Breast epithelium (tissue), 3 donors: ENCODE measurements around the gene CRPPA.

Experiments used
- POLR2A ChIP-seq: fragments of 450-650 bp; IDR thresholded peaks from one replicate; pipeline ENCODE4 v1.6.1; 2016; ENCODE audit warnings: antibody characterized with exemption, mild to moderate bottlenecking, moderate library complexity
- POLR2AphosphoS5 ChIP-seq, 3 donors: sonication (generic); formaldehyde crosslinking; IDR thresholded peaks; one replicate each; pipeline ENCODE4 v1.6.1; 2017; ENCODE audit warnings: antibody characterized with exemption in 3 of 3
- TF ChIP-seq, protein P1 (sequence below), 3 donors: fragments of 450-650 bp; IDR thresholded peaks; one replicate each; pipeline ENCODE4 v1.5.1; 2016 to 2017; ENCODE audit warnings: antibody characterized with exemption in 3 of 3, mild to moderate bottlenecking in 3 of 3, moderate library complexity in 3 of 3

DNA sequence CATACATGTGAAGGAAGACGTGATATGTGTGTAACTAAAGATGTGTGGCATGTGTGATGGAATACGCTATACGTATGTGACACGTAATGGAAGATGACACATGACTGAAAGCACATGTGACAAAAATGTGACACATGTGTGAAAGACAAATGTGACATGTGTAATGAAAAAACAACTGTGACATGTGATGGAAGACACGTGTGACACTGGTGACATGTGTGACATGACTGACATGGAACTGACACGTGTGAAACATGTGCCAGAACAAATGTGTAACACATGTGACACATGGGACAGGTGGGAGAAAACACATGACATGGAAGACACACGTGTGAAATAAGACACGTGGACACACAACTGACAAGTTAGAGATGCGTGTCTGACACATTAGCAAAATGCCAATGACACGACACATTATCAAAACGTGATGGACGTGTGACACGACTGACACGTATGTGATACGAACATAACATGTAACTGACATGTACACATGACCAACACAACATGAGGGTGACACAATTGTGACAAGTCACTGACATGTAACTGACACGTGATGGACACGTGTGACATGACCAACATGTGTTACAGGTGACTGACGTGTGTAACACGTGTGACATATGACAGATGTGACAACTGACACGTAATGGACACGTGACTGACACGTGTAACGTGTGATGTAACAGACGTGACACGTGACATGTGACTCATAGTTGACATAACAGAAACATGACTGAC is 24.4 kb downstream of the CRPPA start:
- no peak for TF ChIP-seq POLR2A
- TF ChIP-seq, protein P1, sequence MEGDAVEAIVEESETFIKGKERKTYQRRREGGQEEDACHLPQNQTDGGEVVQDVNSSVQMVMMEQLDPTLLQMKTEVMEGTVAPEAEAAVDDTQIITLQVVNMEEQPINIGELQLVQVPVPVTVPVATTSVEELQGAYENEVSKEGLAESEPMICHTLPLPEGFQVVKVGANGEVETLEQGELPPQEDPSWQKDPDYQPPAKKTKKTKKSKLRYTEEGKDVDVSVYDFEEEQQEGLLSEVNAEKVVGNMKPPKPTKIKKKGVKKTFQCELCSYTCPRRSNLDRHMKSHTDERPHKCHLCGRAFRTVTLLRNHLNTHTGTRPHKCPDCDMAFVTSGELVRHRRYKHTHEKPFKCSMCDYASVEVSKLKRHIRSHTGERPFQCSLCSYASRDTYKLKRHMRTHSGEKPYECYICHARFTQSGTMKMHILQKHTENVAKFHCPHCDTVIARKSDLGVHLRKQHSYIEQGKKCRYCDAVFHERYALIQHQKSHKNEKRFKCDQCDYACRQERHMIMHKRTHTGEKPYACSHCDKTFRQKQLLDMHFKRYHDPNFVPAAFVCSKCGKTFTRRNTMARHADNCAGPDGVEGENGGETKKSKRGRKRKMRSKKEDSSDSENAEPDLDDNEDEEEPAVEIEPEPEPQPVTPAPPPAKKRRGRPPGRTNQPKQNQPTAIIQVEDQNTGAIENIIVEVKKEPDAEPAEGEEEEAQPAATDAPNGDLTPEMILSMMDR (IDR thresholded peaks at IDR 0.05), result no peak
- no peak for TF ChIP-seq POLR2AphosphoS5 (IDR thresholded peaks at IDR 0.05)
